HCT116 (cell line): ENCODE measurements around the gene TMTC2. TPM values are rescaled to one million over a fixed set of nuclear protein-coding genes. Genes with fewer than 3 reads are reported as not detected.

Experiments
- ATAC-seq: fragments of 200-7000 bp; cut with Tn5 transposase; 2 replicates; pipeline ENCODE4 v1.9.1; 2020; ENCODE audit warnings: mild to moderate bottlenecking, moderate library complexity
- BruUV-seq: library from RNA; stranded (reverse); fragments of 400-500 nt; replicated peaks from 2 replicates; lab custom pipeline; 2021; lab: Mats Ljungman, UMichigan
- CTCF ChIA-PET: fragments of 300-600 bp; sonication (Branson Sonifier 250); formaldehyde crosslinking; loops from one replicate; lab custom pipeline; 2021; ENCODE audit warnings: antibody characterized with exemption; lab: Charles Lee
- POLR2A ChIA-PET: fragments of 300-600, 350-600 bp; sonication (Branson Sonifier 250); formaldehyde crosslinking; loops from one replicate; lab custom pipeline; 2021; ENCODE audit warnings: antibody characterized with exemption; lab: Charles Lee
- RAD21 ChIA-PET, 2 experiments: fragments of 300-600 bp; sonication (Branson Sonifier 250); formaldehyde crosslinking; loops; one replicate each; lab custom pipeline; 2023; ENCODE audit warnings: low total read pairs in 2 of 2; ENCODE audit not compliant: uncharacterized antibody in 2 of 2, unreplicated experiment in 2 of 2, low non-redundant PET in 1 of 2; lab: Charles Lee
- DNase-seq: peaks from one replicate; pipeline ENCODE4 v3.0.0-alpha.2; 2010; ENCODE audit warnings: low read depth, low spot score
- H2AFZ ChIP-seq: fragments of 200-600 bp; shearing (Covaris generic), sonication (generic); 2 replicates; pipeline ENCODE4 v1.6.1; 2017; ENCODE audit warnings: low read depth, mixed run types, mixed read lengths, antibody characterized with exemption, low read length; ENCODE audit not compliant: poor library complexity, severe bottlenecking
- H3K27ac ChIP-seq: 2 replicates; pipeline ENCODE4 v1.5.1; 2012; ENCODE audit warnings: low read depth, low read length
- H3K27me3 ChIP-seq: fragments of 200-600 bp; sonication (generic); 2 replicates; pipeline ENCODE4 v1.6.1; 2016; ENCODE audit warnings: mixed run types, low read length, mixed read lengths; ENCODE audit not compliant: insufficient read depth
- H3K36me3 ChIP-seq, 2 experiments: fragments of 200-500 bp in 1 of 2; fragments of 200-600 bp in 1 of 2; sonication (Bioruptor generic) in 1 of 2; sonication (generic) in 1 of 2; 2 replicates each; pipeline versions ENCODE4 v1.5.1 to v1.6.1; 2014 to 2016; ENCODE audit warnings: low read length in 2 of 2, inconsistent platforms in 1 of 2, mixed read lengths in 1 of 2, mixed run types in 1 of 2; ENCODE audit not compliant: insufficient read depth in 2 of 2, control insufficient read depth in 1 of 2
- H3K4me1 ChIP-seq, 2 experiments: fragments of 200-600 bp in 1 of 2; sonication (generic) in 1 of 2; 2 replicates each; pipeline versions ENCODE4 v1.5.1 to v1.6.1; 2012 to 2017; ENCODE audit warnings: low read length in 2 of 2, inconsistent platforms in 1 of 2, mild to moderate bottlenecking in 1 of 2, mixed read lengths in 1 of 2, mixed run types in 1 of 2, moderate library complexity in 1 of 2; ENCODE audit not compliant: insufficient read depth in 2 of 2, control insufficient read depth in 1 of 2
- H3K4me2 ChIP-seq: fragments of 200-600 bp; sonication (generic); 2 replicates; pipeline ENCODE4 v1.6.1; 2017; ENCODE audit warnings: mixed run types, low read length, mixed read lengths
- H3K4me3 ChIP-seq, 2 experiments: fragments of 200-600 bp in 1 of 2; sonication (generic) in 1 of 2; replicated peaks in 1 of 2; 2 replicates each; pipeline ENCODE4 v1.5.1; 2011 to 2016; ENCODE audit warnings: low read length in 2 of 2, control low read depth in 1 of 2, low read depth in 1 of 2, mild to moderate bottlenecking in 1 of 2, mixed read lengths in 1 of 2, mixed run types in 1 of 2
- H3K79me2 ChIP-seq: fragments of 200-600 bp; sonication (generic); 2 replicates; pipeline ENCODE4 v1.6.1; 2017; ENCODE audit warnings: mild to moderate bottlenecking, mixed run types, low read length, moderate library complexity, mixed read lengths; ENCODE audit not compliant: insufficient read depth
- H3K9ac ChIP-seq: fragments of 200-600 bp; sonication (generic); 2 replicates; pipeline ENCODE4 v1.6.1; 2016; ENCODE audit warnings: low read length, mixed read lengths
- H3K9me2 ChIP-seq: fragments of 200-600 bp; sonication (generic), shearing (Covaris generic); 2 replicates; pipeline ENCODE4 v1.6.1; 2017; ENCODE audit warnings: mixed run types, mild to moderate bottlenecking, moderate library complexity; ENCODE audit not compliant: insufficient read depth
- H3K9me3 ChIP-seq, 2 experiments: fragments of 200-500 bp in 1 of 2; fragments of 200-600 bp in 1 of 2; sonication (Bioruptor generic) in 1 of 2; sonication (generic) in 1 of 2; 2 replicates each; pipeline ENCODE4 v1.6.1; 2014 to 2017; ENCODE audit warnings: low read length in 2 of 2, mixed read lengths in 2 of 2, inconsistent platforms in 1 of 2, low read depth in 1 of 2, mild to moderate bottlenecking in 1 of 2, mixed run types in 1 of 2, moderate library complexity in 1 of 2; ENCODE audit not compliant: control insufficient read depth in 1 of 2, insufficient read depth in 1 of 2
- H4K20me1 ChIP-seq: fragments of 200-600 bp; sonication (generic), shearing (Covaris generic); 2 replicates; pipeline ENCODE4 v1.6.1; 2017; ENCODE audit warnings: mixed run types, mild to moderate bottlenecking, moderate library complexity; ENCODE audit not compliant: insufficient read depth
- ATF3 ChIP-seq: IDR thresholded peaks from 2 replicates; pipeline ENCODE4 v1.6.1; 2012
- CBX3 ChIP-seq: IDR thresholded peaks from 2 replicates; pipeline ENCODE4 v1.6.1; 2012; ENCODE audit warnings: low read depth
- CEBPB ChIP-seq: IDR thresholded peaks from 2 replicates; pipeline ENCODE4 v1.6.1; 2012; ENCODE audit warnings: low read depth
- CTCF ChIP-seq, 3 experiments: fragments of 200-600 bp in 1 of 3; sonication (generic) in 1 of 3; IDR thresholded peaks in 2 of 3; conservative IDR thresholded peaks in 1 of 3; 2 replicates each; pipeline ENCODE4 v1.5.1; 2012 to 2017; ENCODE audit warnings: low read depth in 2 of 3, low read length in 2 of 3, antibody characterized with exemption in 1 of 3, borderline replicate concordance in 1 of 3, control low read depth in 1 of 3, mild to moderate bottlenecking in 1 of 3, mixed read lengths in 1 of 3, mixed run types in 1 of 3, moderate library complexity in 1 of 3; ENCODE audit not compliant: insufficient read depth in 1 of 3
- EGR1 ChIP-seq: IDR thresholded peaks from 2 replicates; pipeline ENCODE4 v1.6.1; 2012; ENCODE audit warnings: low read depth
- ELF1 ChIP-seq: IDR thresholded peaks from 2 replicates; pipeline ENCODE4 v1.6.1; 2012; ENCODE audit warnings: low read depth, borderline replicate concordance
- EZH2 ChIP-seq: fragments of 200-600 bp; sonication (generic); IDR thresholded peaks from 2 replicates; pipeline ENCODE4 v1.6.1; 2017; ENCODE audit warnings: antibody characterized with exemption, mixed run types
- EZH2phosphoT487 ChIP-seq: fragments of 200-600 bp; IDR thresholded peaks from 2 replicates; pipeline ENCODE4 v1.6.1; 2018; ENCODE audit warnings: antibody characterized with exemption, borderline replicate concordance
- FOSL1 ChIP-seq: IDR thresholded peaks from 2 replicates; pipeline ENCODE4 v1.6.1; 2012; ENCODE audit warnings: low read depth
- MAX ChIP-seq: IDR thresholded peaks from 2 replicates; pipeline ENCODE4 v1.6.1; 2012
- POLR2AphosphoS5 ChIP-seq: IDR thresholded peaks from 2 replicates; pipeline ENCODE4 v1.6.1; 2011; ENCODE audit warnings: mild to moderate bottlenecking, low read depth, low read length, moderate library complexity
- RAD21 ChIP-seq: IDR thresholded peaks from 2 replicates; pipeline ENCODE4 v1.6.1; 2012; ENCODE audit warnings: low read depth, mild to moderate bottlenecking
- REST ChIP-seq: IDR thresholded peaks from 2 replicates; pipeline ENCODE4 v1.6.1; 2012; ENCODE audit warnings: low read depth
- SP1 ChIP-seq: IDR thresholded peaks from 2 replicates; pipeline ENCODE4 v1.6.1; 2012; ENCODE audit warnings: low read depth
- SRF ChIP-seq: IDR thresholded peaks from 2 replicates; pipeline ENCODE4 v1.6.1; 2012; ENCODE audit warnings: low read depth
- TCF7L2 ChIP-seq: IDR thresholded peaks from 2 replicates; pipeline ENCODE4 v1.7.0; 2011; ENCODE audit warnings: borderline replicate concordance, inconsistent platforms; ENCODE audit not compliant: insufficient read depth, insufficient read length; ENCODE audit errors: extremely low read depth
- YY1 ChIP-seq: IDR thresholded peaks from 2 replicates; pipeline ENCODE4 v1.6.1; 2011; ENCODE audit warnings: low read length, low read depth, moderate library complexity, mild to moderate bottlenecking; ENCODE audit not compliant: insufficient replicate concordance; ENCODE audit errors: extremely low read depth
- ZBTB33 ChIP-seq: IDR thresholded peaks from 2 replicates; pipeline ENCODE4 v1.6.1; 2011; ENCODE audit warnings: mild to moderate bottlenecking, low read length, moderate library complexity; ENCODE audit not compliant: insufficient replicate concordance; ENCODE audit errors: extremely low read depth
- ZFX ChIP-seq: fragments of 450-650 bp; IDR thresholded peaks from 2 replicates; pipeline ENCODE4 v1.6.1; 2017
- ZNF274 ChIP-seq: fragments of 200-500 bp; sonication (Bioruptor generic); IDR thresholded peaks from 2 replicates; pipeline ENCODE4 v1.6.1; 2014; ENCODE audit warnings: mild to moderate bottlenecking, low read depth, low read length, inconsistent platforms
- intact Hi-C: fragments of 100-400 bp; cut with micrococcal nuclease; formaldehyde crosslinking; loops from 2 replicates; pipeline ENCODE4 v1.10.0; 2022
- total RNA-seq: library from RNA; stranded (reverse); gene quantifications from one replicate; pipeline ENCODE4 v1.2.1, GENCODE V29; 2021; ENCODE audit not compliant: unreplicated experiment

TMTC2 gene
- total RNA-seq, 1 experiment from 2014 or later: 11.5 TPM

GRCh38 chr12:82886671-82887340 lies 200.1 kb downstream of the TMTC2 start:
- BruUV-seq: no TSS peak
- CTCF ChIA-PET: no interaction called here
- Histone ChIP-seq H3K36me3 (no peaks in the 10 kb centered on the region), H3K27me3 (no peaks in the 10 kb centered on the region), H3K9me3 (no peaks in the 10 kb centered on the region), H3K27ac (no peak overlapping the region), H3K9ac (no peak overlapping the region), H3K9me2 (no peaks in the 10 kb centered on the region), H2AFZ (no peak overlapping the region), H4K20me1 (no peaks in the 10 kb centered on the region), H3K4me1 (no peaks in the 10 kb centered on the region), H3K4me2 (no peak overlapping the region), H3K79me2 (no peaks in the 10 kb centered on the region), H3K4me3 (no peak overlapping the region)
- no peak for TF ChIP-seq ZFX
- no peak for TF ChIP-seq FOSL1
- no peak for TF ChIP-seq SRF
- TF ChIP-seq TCF7L2: no peak
- TF ChIP-seq ATF3: no peak
- no peak for TF ChIP-seq EZH2
- TF ChIP-seq EZH2phosphoT487: no peak
- TF ChIP-seq YY1: no peak
- TF ChIP-seq SP1: no peak
- no peak for TF ChIP-seq RAD21
- TF ChIP-seq ZNF274: no peak
- no peak for TF ChIP-seq CEBPB
- TF ChIP-seq CTCF (IDR thresholded peaks at IDR 0.05 in 2 of 3, conservative IDR thresholded peaks at IDR 0.05 in 1 of 3; ENCODE audit: borderline replicate concordance in 1 of 3, insufficient read depth in 1 of 3, low read depth in 2 of 3, low read length in 2 of 3): no peak
- no peak for TF ChIP-seq EGR1
- no peak for TF ChIP-seq POLR2AphosphoS5
- TF ChIP-seq CBX3: no peak
- TF ChIP-seq REST: no peak
- no peak for TF ChIP-seq ZBTB33
- TF ChIP-seq ELF1: no peak
- no peak for TF ChIP-seq MAX
- DNase-seq (no peak), ATAC-seq (no peak)
- RAD21 ChIA-PET: no interaction called here
- intact Hi-C loops: no loop called here
- POLR2A ChIA-PET: no interaction called here
